ENCODE data around the gene VASH1. TPM values are rescaled to one million over a fixed set of nuclear protein-coding genes. Genes with fewer than 3 reads are reported as not detected.

The VASH1 gene
- total RNA-seq, 4 donors from 2014 or later = 4.3 to 12.8 (median 9.9) TPM

GRCh38 chr14:76810953-76811400 is 49.7 kb downstream of the VASH1 start:
- TF ChIP-seq POLR2A (IDR thresholded peaks at IDR 0.05) (no peak), CTCF (IDR thresholded peaks at IDR 0.05) (peak in 3 of 4 experiments; percentile 12 to 46 (median 12))
- ATAC-seq = no peak
- WGBS, 2 donors (ENCODE audit: low coverage in 1 of 2) = 5 to 34% methylated on average over 6 of the region's 9 CpGs
- no peaks in the 10 kb centered on the region for H3K27me3 ChIP-seq
- H3K27ac ChIP-seq = peak overlapping the region in 2 of 4 donors; percentile 33 to 90
- H3K9me3 ChIP-seq = no peaks in the 10 kb centered on the region
- H3K4me3 ChIP-seq = peak overlapping the region in 1 of 2 donors; percentile 74
- peaks cover 0 to 36% (median 0%) of the 10 kb centered on the region in 3 donors for H3K4me1 ChIP-seq
- H3K36me3 ChIP-seq = peaks cover 3 to 35% of the 10 kb centered on the region in 2 donors

- 65 to 68% methylated on average over 4 of the region's 4 CpGs for WGBS, 2 donors (ENCODE audit: low coverage in 1 of 2)
- no peaks in the 10 kb centered on the region for H3K27me3 ChIP-seq
- H3K27ac ChIP-seq = peak overlapping the region in 2 of 4 donors; percentile 83 to 90
- TF ChIP-seq CTCF (IDR thresholded peaks at IDR 0.05) (no peak), EP300 (IDR thresholded peaks at IDR 0.05) (no peak), POLR2AphosphoS5 (IDR thresholded peaks at IDR 0.05) (no peak), POLR2A (IDR thresholded peaks at IDR 0.05) (no peak)
- H3K36me3 ChIP-seq = peaks cover 3 to 29% of the 10 kb centered on the region in 2 donors
- peaks cover 0 to 36% (median 0%) of the 10 kb centered on the region in 3 donors for H3K4me1 ChIP-seq
- H3K9me3 ChIP-seq = no peaks in the 10 kb centered on the region
- no peak for ATAC-seq
- peak overlapping the region; percentile 73 to 74 for H3K4me3 ChIP-seq
Measured at GRCh38 chr14:76811561-76811960, 50.3 kb downstream of the VASH1 start.

GRCh38 chr14:76812093-76812421 is 50.8 kb downstream of the VASH1 start:
- peak overlapping the region; percentile 73 to 74 for H3K4me3 ChIP-seq
- no peaks in the 10 kb centered on the region for H3K9me3 ChIP-seq
- H3K4me1 ChIP-seq = peaks cover 0 to 36% (median 0%) of the 10 kb centered on the region in 3 donors
- peak; percentile 5 for ATAC-seq
- H3K27me3 ChIP-seq = peaks cover under 1% of the 10 kb centered on the region
- TF ChIP-seq POLR2AphosphoS5 (IDR thresholded peaks at IDR 0.05) = no peak
- no peak for TF ChIP-seq CTCF (IDR thresholded peaks at IDR 0.05)
- no peak for TF ChIP-seq EP300 (IDR thresholded peaks at IDR 0.05)
- H3K36me3 ChIP-seq = peaks cover 2 to 24% of the 10 kb centered on the region in 2 donors
- WGBS, 2 donors (ENCODE audit: low coverage in 1 of 2) = 0% methylated on average over 6 to 9 of the region's 20 CpGs
- peak overlapping the region in 3 of 4 donors; percentile 83 to 91 (median 90) for H3K27ac ChIP-seq

- H3K27me3 ChIP-seq = peaks cover 7% of the 10 kb centered on the region
- peak; percentile 93 for ATAC-seq
- 69 to 73% methylated on average over 4 of the region's 69 CpGs for WGBS, 2 donors (ENCODE audit: low coverage in 1 of 2)
- TF ChIP-seq CTCF (IDR thresholded peaks at IDR 0.05) (peak in 2 of 4 experiments; percentile 10 to 11), POLR2AphosphoS5 (IDR thresholded peaks at IDR 0.05) (peak; percentile 57), EP300 (IDR thresholded peaks at IDR 0.05) (no peak), POLR2A (IDR thresholded peaks at IDR 0.05) (peak; percentile 78 to 85)
- peaks cover 0 to 36% (median 0%) of the 10 kb centered on the region in 3 donors for H3K4me1 ChIP-seq
- H3K36me3 ChIP-seq = peaks cover 0 to 18% of the 10 kb centered on the region in 2 donors
- H3K9me3 ChIP-seq = no peaks in the 10 kb centered on the region
- peak within 1 kb of the TSS; percentile 73 to 74 for H3K4me3 ChIP-seq
- peak within 1 kb of the TSS; percentile 45 to 91 (median 86) for H3K27ac ChIP-seq
Measured at GRCh38 chr14:76812422-76813383, 51.4 kb downstream of the VASH1 start, which contains the start of gene ANGEL1. ANGEL1 (minus strand) TSS chr14:76812882; CDS start chr14:76812827, 55 bp downstream.

Data from gastroesophageal sphincter (tissue), 4 donors.